Right lobe of liver (tissue), 4 donors: ENCODE measurements around the gene EEF2K.

Source experiments
- CTCF ChIP-seq, 4 donors: fragments of 200-600 bp in 3 of 4; fragments of 450-650 bp in 1 of 4; IDR thresholded peaks; one replicate each; pipeline versions ENCODE4 v1.5.1 to v1.8.0; 2016 to 2022; ENCODE audit warnings: antibody characterized with exemption in 4 of 4, mild to moderate bottlenecking in 2 of 4
- POLR2A ChIP-seq: fragments of 450-650 bp; IDR thresholded peaks from one replicate; pipeline ENCODE4 v1.6.1; 2017; ENCODE audit warnings: antibody characterized with exemption, mild to moderate bottlenecking
- donor health status: DM: no; HTN: no; CAD: no.
- donor health status: DM: no; HTN: no; CAD: no.
- donor health status: DM: no; HTN: yes; CAD: no.

GRCh38 chr16:22312897-22313781 lies 107.1 kb downstream of the EEF2K start:
- TF ChIP-seq CTCF (IDR thresholded peaks at IDR 0.05), result no peak
- TF ChIP-seq POLR2A, result no peak
